GM19467 (cell line): ENCODE measurements around the gene NIT1.

Experiments
- ATAC-seq: cut with Tn5 transposase; IDR thresholded peaks from one replicate; pipeline ENCODE4 v1.9.1; 2021; ENCODE audit warnings: mild to moderate bottlenecking, moderate library complexity; ENCODE audit not compliant: unreplicated experiment

NIT1 gene

DNA sequence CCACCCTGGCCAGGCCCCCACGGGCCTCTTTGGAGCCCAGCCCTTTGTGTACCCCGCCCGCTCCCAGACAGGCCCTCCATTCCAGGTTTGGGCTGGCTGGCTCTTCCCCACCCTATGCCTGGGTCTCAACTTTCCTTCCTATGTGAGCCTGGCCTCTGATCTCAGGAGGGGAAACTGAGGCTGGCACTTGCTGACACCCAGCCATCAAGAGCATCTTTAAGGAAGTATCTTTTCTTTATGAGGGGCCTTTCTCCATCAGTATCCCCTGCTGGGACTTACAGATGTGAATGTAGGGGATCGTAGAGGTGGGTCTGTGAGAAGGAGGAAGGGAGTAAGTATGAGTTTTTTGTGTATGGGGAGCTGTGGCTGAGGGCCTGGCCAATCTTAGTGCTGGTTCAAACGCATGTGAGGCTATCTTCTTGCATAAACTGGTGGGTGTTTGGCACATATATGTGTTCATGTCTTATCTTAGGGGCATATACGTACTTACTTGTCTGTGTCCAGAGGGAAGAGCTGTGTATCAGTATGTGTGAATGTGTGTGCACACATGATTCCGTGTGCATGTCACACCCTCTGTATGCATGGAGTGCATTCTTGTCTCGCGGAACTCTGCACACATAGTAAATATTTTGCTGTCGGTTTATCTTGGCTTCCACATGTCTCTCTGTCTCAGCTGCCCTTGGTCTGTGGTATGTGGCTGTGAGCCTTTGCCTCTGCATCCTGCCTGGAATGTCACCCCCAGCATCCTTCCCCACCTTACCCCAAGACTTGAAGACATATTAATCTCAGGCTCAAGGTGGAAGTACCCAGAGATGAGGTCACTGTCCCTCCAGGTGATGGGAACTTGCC is 33.9 kb upstream of the NIT1 start:
- ATAC-seq, result no peak

DNA sequence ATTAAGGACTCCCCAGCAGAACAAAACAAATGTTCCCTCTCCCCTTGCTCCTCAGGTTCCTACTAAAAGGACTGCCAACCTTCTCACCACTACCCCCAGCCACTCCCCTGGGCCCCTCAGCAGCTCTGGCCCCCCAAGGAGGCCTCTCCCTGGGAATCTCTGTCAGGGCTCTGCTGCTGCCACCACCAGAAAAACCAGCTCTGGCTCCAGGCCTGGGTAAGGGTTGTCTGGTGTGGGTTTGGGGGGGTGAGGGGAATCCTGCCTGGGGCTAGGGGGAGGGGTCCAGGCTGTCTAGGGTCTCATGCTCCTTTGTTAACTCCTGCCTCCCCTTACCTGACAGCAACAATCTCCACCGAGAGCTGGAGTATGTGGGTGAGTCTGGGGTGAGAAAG is 33.3 kb upstream of the NIT1 start:
- ATAC-seq, result no peak

DNA sequence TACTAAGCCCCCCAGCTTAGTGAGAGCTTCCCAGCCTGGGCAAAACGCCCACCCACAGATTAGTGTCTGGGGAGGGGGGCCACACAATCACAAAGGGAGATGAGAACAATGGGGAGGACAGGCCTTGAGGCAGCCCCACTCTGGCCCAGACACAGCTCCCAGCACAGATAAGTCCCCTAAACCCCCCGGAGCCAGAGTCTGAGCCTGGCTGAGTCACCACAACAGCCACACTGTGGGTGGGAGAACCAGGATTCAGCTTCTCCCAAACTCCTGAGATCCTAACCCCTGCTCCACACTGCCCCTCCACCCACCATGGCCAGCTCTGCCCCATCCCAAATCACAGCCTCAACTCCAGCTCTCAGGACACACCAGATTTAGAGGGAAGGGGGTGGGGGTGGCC is 32.7 kb upstream of the NIT1 start:
- no peak for ATAC-seq

DNA sequence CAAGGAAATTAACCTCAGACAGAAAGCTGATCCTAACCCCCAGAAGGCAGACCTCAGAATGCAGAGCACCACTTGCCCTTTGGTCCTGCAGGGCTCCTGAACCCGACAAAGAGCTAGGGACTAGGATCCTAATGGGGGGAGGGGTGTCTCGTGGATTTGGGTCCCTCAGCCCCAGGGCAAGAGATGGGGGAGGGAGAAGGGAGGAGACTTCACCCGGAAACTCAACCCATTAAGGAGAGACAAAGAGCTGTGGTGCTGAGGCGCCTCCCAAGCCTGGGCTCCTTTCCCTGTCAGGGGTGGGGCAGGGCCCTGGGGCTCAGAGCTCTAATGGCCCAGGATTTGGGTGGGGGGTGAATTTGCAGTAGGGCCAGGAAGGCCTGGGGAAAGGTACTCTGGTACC is 31.4 kb upstream of the NIT1 start:
- ATAC-seq, result no peak

DNA sequence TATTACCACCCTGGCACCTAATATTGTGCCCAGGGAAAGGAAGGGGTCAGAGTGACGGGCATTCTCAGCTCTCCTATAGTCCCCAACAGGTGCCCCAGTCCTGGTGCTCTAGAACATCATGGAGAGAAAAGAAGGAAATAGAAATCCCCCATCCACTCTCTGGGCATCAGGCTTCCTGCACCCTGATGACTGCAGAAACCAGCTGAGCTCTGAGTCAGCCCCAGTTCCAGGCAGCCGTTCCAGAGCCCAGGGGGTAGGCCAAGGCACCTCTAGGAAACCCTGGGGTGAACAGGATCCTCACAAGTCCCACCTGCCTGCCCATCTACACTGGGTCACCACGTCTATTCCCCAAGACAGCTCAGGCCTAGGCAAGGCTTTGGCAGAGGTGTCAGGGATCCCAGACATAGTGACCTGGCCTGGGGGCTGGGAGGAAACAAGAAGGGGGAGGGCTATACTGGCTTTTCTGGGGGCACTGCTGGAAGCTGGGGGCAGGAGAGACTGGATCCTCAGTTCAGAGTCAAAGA is 29.3 kb upstream of the NIT1 start:
- no peak for ATAC-seq

DNA sequence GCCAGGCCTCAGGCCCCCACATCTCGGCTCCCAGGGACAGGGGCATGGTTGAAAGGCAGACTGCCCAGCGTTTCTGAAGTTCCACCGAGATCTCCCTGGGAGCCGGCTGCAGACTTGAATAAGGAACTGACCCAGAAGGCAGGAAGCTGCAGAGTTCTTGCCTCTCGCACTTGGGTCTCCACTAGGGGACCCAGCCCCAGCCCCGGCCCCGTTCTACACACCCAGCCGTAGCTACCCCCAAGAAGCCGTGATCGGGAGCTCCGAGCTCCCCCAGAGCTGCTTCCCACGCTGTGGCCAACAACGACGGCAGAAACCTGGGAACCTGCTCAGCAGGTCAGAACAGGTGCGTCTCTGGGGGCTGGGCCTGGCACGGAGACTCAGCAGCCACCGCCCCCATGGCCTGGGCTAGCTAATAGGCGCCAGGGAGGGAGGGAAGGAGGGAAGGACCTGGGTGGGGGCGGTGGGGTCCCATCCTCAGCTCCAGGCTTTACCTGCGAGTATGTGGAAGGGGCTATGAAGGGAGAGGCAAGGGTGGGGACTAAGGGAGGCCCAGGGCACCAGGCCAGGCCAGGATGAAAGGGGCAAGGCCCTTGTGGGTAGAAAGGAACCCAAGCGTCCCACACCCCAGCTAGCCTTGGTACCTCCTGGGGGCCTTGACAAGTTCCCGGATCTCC is 28.5 kb upstream of the NIT1 start, which contains the start of gene NECTIN4:
TSS of gene NECTIN4 (minus strand) at position 308 of the 674 bp plus-strand sequence. CDS start at position 46, 262 bp downstream.
- ATAC-seq, result no peak

DNA sequence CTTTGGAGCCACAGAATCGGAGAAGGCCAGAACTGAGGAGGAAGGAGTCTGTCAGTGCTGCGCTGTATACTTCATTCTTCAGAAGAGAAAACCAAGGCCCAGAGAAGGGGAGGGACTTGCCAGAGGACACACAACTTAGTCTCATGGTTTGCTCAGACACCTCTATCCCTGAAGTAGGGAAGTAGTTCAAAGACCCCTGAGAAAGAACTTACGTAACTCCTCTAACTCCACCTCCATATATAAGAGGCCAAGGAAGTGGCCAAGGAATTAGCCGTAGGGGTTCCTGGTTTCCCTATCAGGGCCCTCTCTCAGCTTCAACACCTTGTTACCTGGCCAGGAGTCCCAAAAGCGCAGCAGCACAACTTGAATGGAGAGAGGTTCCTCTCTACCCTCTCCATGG is 28.0 kb upstream of the NIT1 start:
- ATAC-seq, result no peak

DNA sequence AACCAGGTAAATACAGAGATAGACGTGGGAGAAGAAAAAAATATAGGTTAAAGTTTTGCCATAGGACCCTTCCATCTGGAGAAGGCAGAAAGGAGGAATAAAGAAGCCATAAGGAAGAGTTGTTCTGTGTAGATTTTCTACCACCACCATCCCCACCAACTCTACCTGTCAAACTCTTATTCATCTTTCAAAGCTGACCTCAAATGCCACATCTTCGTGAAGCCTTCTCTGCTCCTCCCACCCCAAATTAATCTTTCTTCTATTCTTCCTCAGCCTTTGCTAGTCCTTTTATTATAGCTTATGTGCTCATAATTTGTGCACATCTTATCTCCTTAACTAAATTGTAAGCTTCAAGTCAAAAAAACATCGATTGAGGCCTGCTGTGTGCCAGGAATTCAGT is 27.3 kb upstream of the NIT1 start:
- ATAC-seq, result no peak

DNA sequence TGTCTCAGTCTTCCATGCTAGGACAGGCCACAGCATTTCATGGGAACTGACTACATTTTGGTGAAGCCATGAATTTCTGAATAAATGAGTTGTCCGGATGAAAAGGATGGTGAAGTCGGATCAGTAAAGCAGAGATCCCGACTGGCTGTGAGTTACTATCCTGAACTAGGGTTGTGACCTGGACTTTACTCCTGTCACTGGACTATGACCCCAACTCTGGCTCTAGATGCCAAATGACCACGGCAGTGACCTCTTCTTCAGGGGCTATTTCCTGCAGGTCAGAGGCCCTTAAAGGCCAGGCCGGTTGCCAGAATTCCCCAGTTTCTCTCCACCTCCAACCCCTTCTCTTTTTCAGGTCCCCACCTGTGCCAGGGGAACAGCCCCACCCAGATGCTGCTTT is 26.8 kb upstream of the NIT1 start:
- no peak for ATAC-seq

DNA sequence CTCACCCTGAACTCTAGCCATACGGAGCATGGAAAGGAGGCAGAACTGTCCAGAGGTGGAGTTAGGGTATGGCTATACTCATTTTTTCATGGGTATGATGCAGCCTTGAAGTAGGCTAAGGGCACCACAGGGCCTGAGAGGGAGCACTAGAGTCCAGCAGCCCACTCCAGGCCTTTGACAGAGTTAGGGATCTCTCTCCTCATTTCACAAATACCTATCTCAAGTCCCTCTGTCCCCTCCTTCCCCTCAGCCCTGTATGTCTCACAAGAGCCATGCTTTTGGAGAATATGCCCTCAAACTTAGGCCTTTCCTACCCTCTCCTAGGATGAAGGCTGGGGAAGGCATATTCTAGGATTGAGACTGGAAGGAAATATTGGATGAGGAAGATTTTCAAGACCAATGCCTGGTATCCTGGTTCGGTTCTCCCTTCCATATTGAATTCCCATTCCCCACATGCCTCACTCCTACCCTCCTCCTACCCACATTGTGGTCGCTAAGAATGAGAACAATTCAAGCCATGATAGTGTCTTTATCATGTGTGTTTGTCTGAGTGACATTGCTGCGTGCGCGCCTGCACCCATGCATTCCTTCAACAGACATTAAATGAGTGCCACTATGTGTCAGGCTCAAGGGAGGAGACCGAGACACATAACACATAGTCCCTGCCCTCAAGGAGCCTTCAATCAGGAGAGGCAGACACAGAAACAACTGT is 26.0 kb upstream of the NIT1 start:
- no peak for ATAC-seq

DNA sequence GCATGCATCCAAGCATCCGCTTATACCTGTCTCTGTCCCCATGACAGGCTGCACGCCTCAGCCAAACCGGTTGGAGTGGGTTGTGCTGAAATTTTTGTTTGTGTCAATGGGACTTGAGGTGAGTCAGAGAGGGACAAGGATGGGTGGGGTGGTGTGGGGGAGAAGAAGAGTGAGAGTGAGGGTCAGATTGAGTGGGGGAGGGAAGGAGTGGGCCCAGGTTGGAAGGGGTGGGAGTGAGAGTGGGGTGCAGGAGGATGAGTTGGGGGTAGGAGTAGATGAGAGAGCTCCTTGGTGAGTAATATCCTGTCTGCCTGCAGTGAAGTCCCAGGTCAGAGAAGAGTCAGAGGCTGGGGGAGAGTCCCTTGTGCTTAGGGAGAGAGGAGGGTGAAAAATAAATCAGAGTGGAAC is 25.3 kb upstream of the NIT1 start:
- ATAC-seq, result no peak

DNA sequence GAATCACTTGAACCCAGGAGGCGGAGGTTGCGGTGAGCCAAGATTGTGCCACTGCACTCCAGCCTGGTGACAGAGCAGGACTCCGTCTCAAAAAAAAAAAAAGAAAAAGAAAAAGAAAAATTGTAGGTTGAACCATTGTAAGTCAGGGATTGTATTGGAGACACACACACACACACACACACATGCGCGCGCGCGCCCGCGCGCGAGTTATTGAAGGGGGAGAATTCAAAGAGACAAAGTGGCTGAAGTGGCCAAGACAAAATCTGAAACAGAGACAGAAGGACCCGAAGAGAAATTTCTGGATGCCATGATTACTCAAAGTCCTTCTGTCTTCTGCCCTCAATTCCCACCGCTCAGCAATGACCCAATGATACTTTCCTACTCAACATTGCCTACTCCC is 23.4 kb upstream of the NIT1 start:
- ATAC-seq, result no peak

DNA sequence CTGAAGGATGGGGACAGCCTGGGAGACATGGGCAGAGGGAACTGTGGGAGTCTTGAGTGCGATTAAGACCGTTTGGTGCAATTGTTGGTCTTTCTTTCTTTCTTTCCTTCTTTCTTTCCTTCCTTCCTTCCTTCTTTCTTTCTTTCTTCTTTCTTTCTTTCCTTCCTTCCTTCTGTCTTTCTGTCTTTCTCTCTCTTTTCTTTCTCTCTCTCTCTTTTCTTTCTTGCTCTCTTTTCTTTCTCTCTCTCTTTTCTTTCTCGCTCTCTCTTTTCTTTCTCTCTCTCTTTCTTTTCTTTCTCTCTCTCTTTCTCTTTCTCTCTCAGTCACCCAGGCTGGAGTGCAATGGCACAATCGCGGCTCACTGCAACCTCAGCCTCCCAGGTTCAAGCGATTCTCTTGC is 22.7 kb upstream of the NIT1 start:
- ATAC-seq, result no peak

DNA sequence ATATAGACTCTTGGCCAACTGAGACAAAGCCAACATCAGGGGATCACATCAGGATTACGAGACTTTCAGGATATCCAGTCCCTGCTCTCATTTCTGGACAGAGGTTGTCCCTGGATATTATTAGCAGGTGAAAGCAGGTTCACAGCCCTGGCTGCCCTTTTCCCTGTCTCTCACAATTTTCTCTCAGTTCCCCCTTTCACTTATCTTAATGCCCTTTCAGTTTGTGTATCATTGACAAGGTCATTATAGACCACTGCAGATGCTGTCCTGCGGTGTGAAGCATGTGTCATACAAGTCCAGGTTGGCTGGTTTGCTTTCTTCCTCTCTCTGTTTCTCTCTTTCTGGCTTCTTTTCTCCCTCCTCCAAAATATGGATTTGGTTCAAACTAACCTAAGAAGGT is 21.9 kb upstream of the NIT1 start:
- no peak for ATAC-seq

DNA sequence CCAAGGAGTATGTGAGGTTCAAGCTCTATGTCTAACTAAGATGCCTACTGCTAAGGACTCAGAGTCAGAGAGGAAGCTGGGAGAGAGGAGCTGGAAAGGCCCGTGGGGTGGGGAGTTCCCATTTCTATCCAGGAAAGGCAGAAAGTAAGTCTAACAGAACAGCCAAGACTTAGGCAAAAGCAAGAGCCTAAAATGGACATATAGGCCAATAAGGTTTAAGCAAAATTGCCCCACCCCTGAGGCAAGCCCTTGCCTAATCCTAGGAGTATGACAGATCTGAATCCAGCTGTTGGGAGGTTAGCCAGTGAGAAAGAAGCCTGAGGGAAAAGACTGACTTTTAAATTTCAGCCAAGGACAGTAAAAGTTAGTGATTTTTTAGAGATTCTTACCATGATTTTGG is 21.4 kb upstream of the NIT1 start:
- ATAC-seq, result no peak

DNA sequence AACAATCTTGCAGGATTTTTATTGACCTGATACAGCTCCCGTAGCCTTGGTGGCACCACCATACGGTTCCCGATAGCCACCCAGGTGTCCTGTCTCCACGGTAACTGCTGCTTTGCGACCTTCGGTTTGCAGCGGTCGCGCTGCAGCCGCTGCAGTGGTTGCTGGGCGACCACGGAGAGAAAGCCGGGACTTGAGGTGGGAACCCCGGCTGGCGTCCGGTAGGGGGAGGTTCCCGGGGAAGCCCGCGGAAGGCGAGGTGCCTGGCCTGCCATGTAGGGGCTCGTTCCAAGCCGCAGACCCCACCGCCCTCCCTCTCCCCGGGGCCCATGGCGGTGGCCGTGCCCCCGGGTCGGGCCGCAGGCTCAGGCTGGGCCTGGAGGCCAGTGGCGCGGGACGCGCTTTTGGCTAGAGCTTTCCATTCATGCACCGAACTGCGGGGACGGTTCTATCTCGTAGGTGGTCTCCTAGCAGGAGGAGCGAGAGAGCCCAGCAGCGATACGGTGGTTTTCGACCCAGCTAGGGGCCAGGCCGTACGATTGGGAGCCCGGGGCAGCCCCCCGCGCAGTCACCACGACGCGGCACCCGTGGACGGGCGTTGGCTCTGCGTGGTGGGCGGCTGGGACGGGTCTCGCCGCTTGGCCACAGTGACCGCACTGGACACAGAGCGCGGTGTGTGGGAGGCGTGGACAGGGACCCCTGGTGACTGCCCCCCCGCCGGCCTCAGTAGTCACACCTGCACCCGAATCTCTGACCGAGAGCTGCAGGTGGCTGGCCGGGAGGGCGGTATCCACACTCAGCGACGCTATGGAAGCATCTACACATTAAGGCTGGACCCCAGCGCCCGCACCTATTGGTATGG is 19.5 kb upstream of the NIT1 start, which contains the start of gene KLHDC9:
TSS of gene KLHDC9 (plus strand) at position 152 of the 859 bp plus-strand sequence. CDS start at position 327, 175 bp downstream.
- ATAC-seq, result peak; percentile 67

DNA sequence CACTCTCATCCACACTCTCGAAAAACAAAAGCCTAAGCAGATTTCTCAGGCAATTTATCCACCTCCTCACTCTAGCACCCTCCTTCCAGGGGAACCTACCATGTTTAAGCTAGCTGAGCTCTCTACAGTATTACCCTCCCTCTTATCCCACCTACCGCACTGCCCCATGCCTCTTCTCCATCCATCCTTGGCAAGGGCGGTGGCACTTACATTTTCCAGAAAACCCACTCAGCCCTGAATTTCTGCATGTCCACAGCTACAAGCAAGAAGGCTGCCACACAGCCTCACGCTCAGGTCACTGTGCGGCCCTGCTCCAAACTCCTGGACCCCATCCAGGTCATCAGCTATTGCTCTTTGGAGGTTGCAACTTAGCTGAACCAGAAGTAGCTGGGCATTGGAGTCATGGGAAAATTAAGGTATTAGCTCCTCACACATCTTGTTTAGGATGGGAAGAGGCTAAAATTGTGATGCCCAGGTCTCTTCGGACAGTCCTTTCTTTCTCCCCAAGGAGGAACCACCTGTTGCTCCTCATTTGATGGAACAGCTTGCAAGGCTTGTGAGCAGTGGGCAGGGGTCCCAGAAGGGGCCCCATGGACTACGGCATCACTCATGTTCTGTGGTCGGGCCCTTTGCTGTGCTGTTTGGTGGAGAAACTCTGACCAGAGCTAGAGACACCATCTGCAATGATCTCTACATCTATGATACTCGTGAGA is 18.7 kb upstream of the NIT1 start:
- ATAC-seq, result no peak

DNA sequence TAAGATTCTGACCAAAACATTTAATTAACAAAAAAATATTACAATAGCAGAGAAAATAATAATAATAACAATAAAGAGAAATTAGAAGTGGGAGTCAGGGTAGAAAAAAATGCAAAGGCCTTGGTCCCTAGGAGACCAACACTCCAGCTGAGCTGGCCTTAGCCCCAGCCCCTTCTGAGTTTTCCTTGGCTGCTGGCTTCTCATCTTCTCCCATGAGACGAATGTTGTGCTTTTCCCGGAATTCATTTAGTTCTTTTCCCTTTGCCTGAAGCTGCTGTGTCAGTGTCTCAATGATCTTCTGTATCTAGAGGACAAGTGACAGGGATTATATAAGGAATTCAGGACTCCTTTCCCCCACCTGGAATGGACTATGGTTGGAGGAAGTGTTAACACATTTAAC is 17.3 kb upstream of the NIT1 start:
- ATAC-seq, result no peak

DNA sequence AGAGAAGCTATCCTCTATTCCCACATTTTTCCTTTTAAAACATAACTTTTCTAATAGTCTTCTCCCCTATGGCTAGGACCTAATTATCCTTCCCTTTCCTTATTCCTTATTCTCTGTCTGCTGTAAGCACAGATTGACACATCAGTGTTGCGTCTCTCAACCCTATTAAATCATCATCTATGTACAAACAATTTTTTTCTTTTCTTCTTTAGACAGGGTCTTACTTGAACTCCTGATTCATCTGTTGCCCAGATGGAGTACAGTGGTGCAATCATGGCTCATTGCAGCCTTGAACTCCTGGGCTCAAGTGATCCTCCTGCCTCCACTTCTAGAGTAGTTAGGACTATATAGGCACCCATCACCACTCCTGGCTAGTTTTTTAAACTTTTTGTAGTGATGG is 11.5 kb upstream of the NIT1 start:
- no peak for ATAC-seq

DNA sequence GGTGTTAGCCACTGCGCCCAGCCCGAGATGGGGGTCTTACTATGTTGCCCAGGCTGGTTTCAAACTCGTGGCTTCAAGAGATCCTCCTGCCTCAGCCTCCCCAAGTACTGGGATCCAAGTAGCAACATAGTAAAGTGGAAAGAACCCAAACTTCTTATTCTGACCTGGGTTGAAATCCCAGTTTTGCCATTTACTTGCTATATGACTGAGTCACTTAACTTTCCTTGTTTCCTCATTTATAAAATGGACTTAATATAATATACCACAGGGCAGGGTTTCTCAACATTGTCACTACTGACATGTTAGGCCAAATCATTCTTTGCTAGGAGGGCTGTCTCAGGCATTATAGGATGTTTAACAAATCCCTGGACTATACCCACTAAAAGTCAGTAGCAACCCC is 6.8 kb upstream of the NIT1 start:
- ATAC-seq, result no peak
